ENCODE data around the gene KIF11. TPM values are rescaled to one million over a fixed set of nuclear protein-coding genes. Genes with fewer than 3 reads are reported as not detected.

KIF11 gene
- polyA plus RNA-seq, 1 donor from 2014 or later, result 0.47 TPM

DNA sequence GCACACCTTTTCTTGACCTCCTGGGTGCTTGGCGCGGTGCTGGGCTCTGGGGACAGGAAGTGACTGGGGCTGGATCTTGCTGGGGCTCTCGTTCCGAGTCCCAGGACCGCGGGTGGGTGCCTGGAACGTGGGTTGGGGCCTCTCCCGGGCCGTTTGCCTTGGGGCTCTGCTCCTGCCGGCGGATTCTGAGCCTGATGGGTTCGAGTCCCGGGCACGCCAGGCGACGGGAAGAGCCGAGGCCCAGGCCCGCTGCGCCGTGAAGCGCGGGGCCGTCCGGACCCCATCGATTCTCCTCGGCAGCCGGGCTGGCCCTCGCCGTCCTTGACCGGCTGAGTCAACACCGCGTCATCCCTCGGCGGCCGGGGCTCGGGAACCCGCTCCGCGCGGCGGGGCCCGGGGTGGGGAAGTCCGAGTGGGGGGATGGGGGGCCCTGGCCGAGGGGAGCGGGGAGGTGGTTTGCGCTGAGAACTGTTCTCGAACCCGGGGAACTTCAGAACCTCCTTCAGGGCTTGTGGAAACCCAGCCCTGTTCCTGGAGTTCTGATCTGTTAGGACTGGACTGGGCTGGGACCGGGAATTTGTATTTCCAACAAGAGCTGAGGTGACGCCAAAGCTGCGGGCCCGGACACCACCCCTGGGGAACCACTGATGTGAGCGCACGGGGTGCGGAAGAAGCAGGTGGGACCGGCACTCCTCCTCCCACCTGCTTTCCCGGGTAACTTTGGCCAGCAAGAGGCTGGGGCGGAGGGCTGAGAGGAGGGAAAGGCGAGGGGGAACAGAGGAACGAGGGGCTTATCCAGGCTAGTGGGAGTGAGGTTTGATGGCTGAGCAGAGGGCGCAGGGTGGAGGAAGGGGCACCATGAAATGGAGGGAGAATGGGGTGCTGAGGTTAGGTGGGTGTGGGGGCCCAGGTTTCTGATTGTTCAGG is 103.0 kb downstream of the KIF11 start:
- no peak overlapping the region for H3K4me3 ChIP-seq (ENCODE audit: low read length)
- no peak overlapping the region for H3K9ac ChIP-seq (ENCODE audit: low read length)
- H3K79me2 ChIP-seq (replicated peaks; ENCODE audit: insufficient read depth, low read length), result no peaks in the 10 kb centered on the region
- TF ChIP-seq EZH2 (IDR thresholded peaks at IDR 0.05; ENCODE audit: borderline replicate concordance, insufficient read depth, low read length, poor library complexity, severe bottlenecking) (no peak), RAD21 (conservative IDR thresholded peaks at IDR 0.05) (no peak), EP300 (conservative IDR thresholded peaks at IDR 0.05; ENCODE audit: poor library complexity, severe bottlenecking) (no peak), SMC3 (conservative IDR thresholded peaks at IDR 0.05; ENCODE audit: poor library complexity) (no peak), MXI1 (conservative IDR thresholded peaks at IDR 0.05; ENCODE audit: poor library complexity, severe bottlenecking) (no peak), POLR2AphosphoS5 (IDR thresholded peaks at IDR 0.05) (no peak), TAF1 (IDR thresholded peaks at IDR 0.05; ENCODE audit: low read depth) (no peak)
- TF ChIP-seq, protein P1, sequence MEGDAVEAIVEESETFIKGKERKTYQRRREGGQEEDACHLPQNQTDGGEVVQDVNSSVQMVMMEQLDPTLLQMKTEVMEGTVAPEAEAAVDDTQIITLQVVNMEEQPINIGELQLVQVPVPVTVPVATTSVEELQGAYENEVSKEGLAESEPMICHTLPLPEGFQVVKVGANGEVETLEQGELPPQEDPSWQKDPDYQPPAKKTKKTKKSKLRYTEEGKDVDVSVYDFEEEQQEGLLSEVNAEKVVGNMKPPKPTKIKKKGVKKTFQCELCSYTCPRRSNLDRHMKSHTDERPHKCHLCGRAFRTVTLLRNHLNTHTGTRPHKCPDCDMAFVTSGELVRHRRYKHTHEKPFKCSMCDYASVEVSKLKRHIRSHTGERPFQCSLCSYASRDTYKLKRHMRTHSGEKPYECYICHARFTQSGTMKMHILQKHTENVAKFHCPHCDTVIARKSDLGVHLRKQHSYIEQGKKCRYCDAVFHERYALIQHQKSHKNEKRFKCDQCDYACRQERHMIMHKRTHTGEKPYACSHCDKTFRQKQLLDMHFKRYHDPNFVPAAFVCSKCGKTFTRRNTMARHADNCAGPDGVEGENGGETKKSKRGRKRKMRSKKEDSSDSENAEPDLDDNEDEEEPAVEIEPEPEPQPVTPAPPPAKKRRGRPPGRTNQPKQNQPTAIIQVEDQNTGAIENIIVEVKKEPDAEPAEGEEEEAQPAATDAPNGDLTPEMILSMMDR (IDR thresholded peaks at IDR 0.05; ENCODE audit: poor library complexity, severe bottlenecking), result no peak
- TF ChIP-seq, protein P2, sequence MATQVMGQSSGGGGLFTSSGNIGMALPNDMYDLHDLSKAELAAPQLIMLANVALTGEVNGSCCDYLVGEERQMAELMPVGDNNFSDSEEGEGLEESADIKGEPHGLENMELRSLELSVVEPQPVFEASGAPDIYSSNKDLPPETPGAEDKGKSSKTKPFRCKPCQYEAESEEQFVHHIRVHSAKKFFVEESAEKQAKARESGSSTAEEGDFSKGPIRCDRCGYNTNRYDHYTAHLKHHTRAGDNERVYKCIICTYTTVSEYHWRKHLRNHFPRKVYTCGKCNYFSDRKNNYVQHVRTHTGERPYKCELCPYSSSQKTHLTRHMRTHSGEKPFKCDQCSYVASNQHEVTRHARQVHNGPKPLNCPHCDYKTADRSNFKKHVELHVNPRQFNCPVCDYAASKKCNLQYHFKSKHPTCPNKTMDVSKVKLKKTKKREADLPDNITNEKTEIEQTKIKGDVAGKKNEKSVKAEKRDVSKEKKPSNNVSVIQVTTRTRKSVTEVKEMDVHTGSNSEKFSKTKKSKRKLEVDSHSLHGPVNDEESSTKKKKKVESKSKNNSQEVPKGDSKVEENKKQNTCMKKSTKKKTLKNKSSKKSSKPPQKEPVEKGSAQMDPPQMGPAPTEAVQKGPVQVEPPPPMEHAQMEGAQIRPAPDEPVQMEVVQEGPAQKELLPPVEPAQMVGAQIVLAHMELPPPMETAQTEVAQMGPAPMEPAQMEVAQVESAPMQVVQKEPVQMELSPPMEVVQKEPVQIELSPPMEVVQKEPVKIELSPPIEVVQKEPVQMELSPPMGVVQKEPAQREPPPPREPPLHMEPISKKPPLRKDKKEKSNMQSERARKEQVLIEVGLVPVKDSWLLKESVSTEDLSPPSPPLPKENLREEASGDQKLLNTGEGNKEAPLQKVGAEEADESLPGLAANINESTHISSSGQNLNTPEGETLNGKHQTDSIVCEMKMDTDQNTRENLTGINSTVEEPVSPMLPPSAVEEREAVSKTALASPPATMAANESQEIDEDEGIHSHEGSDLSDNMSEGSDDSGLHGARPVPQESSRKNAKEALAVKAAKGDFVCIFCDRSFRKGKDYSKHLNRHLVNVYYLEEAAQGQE (IDR thresholded peaks at IDR 0.05; ENCODE audit: borderline replicate concordance), result no peak
- peaks cover 99% of the 10 kb centered on the region for H3K27me3 ChIP-seq (ENCODE audit: insufficient read depth, low read depth, low read length)
- H3K9me2 ChIP-seq (ENCODE audit: insufficient read depth, low read length), result no peaks in the 10 kb centered on the region
- no peaks in the 10 kb centered on the region for H3F3A ChIP-seq (ENCODE audit: insufficient read depth, low read length, poor library complexity, severe bottlenecking)
- no peaks in the 10 kb centered on the region for H3K36me3 ChIP-seq (ENCODE audit: insufficient read depth, low read length)
- H3K27ac ChIP-seq (ENCODE audit: low read length), result no peak overlapping the region
- H3K4me2 ChIP-seq (ENCODE audit: low read length), result no peak overlapping the region
- H3K9me3 ChIP-seq (ENCODE audit: low read length), result no peaks in the 10 kb centered on the region
- no peaks in the 10 kb centered on the region for H4K20me1 ChIP-seq (ENCODE audit: insufficient read depth)
- no peak overlapping the region for H2AFZ ChIP-seq (ENCODE audit: low read depth, low read length)

- H3K4me3 ChIP-seq (ENCODE audit: low read length), result no peak overlapping the region
- no peaks in the 10 kb centered on the region for H3K79me2 ChIP-seq (replicated peaks; ENCODE audit: insufficient read depth, low read length)
- no peak overlapping the region for H3K9ac ChIP-seq (ENCODE audit: low read length)
- no peaks in the 10 kb centered on the region for H3K9me2 ChIP-seq (ENCODE audit: insufficient read depth, low read length)
- no peaks in the 10 kb centered on the region for H3K36me3 ChIP-seq (ENCODE audit: insufficient read depth, low read length)
- H3K9me3 ChIP-seq (ENCODE audit: low read length), result no peaks in the 10 kb centered on the region
- no peak overlapping the region for H3K4me2 ChIP-seq (ENCODE audit: low read length)
- H4K20me1 ChIP-seq (ENCODE audit: insufficient read depth), result no peaks in the 10 kb centered on the region
- H3K27ac ChIP-seq (ENCODE audit: low read length), result no peak overlapping the region
- H3K27me3 ChIP-seq (ENCODE audit: insufficient read depth, low read depth, low read length), result peaks cover 98% of the 10 kb centered on the region
- H3F3A ChIP-seq (ENCODE audit: insufficient read depth, low read length, poor library complexity, severe bottlenecking), result no peaks in the 10 kb centered on the region
- H2AFZ ChIP-seq (ENCODE audit: low read depth, low read length), result no peak overlapping the region
- no peak for TF ChIP-seq MXI1 (conservative IDR thresholded peaks at IDR 0.05; ENCODE audit: poor library complexity, severe bottlenecking)
- TF ChIP-seq TAF1 (IDR thresholded peaks at IDR 0.05; ENCODE audit: low read depth), result no peak
- TF ChIP-seq POLR2AphosphoS5 (IDR thresholded peaks at IDR 0.05), result no peak
- TF ChIP-seq EZH2 (IDR thresholded peaks at IDR 0.05; ENCODE audit: borderline replicate concordance, insufficient read depth, low read length, poor library complexity, severe bottlenecking), result no peak
- TF ChIP-seq, protein P2 (IDR thresholded peaks at IDR 0.05; ENCODE audit: borderline replicate concordance), result no peak
- no peak for TF ChIP-seq RAD21 (conservative IDR thresholded peaks at IDR 0.05)
- no peak for TF ChIP-seq SMC3 (conservative IDR thresholded peaks at IDR 0.05; ENCODE audit: poor library complexity)
- TF ChIP-seq, protein P1 (IDR thresholded peaks at IDR 0.05; ENCODE audit: poor library complexity, severe bottlenecking), result no peak
- TF ChIP-seq EP300 (conservative IDR thresholded peaks at IDR 0.05; ENCODE audit: poor library complexity, severe bottlenecking), result no peak
Observed at GRCh38 chr10:92696606-92697383, 103.9 kb downstream of the KIF11 start.

All from neural cell (in vitro differentiated cells).